HL-60 (cell line): ENCODE results near the gene RAB3C.

ENCODE experiments used
- DNase-seq, 2 experiments: peaks; one replicate each; pipeline ENCODE4 v3.0.0-alpha.2; 2010 to 2020; ENCODE audit warnings: low read depth in 1 of 2, low spot score in 1 of 2
- H3K27ac ChIP-seq: fragments of 250-450 bp; sonication (Bioruptor Pico); replicated peaks from 2 replicates; pipeline ENCODE4 v1.5.1; 2020; ENCODE audit warnings: mild to moderate bottlenecking, moderate library complexity
- H3K27me3 ChIP-seq: fragments of 250-450 bp; sonication (Bioruptor Pico); 2 replicates; pipeline ENCODE4 v1.5.1; 2021; ENCODE audit warnings: mild to moderate bottlenecking, moderate library complexity; ENCODE audit not compliant: insufficient read depth, poor library complexity, severe bottlenecking
- H3K4me3 ChIP-seq: replicated peaks from 2 replicates; pipeline ENCODE4 v1.5.1; 2011; ENCODE audit warnings: mild to moderate bottlenecking, control low read depth, low read length; ENCODE audit not compliant: insufficient read depth
- CTCF ChIP-seq: IDR thresholded peaks from one replicate; pipeline ENCODE4 v1.5.1; 2011; ENCODE audit warnings: low read length, control low read depth, inconsistent platforms; ENCODE audit not compliant: insufficient read depth
- GABPA ChIP-seq: IDR thresholded peaks from 2 replicates; pipeline ENCODE4 v1.6.1; 2012; ENCODE audit warnings: low read depth
- POLR2AphosphoS5 ChIP-seq: IDR thresholded peaks from 2 replicates; pipeline ENCODE4 v1.6.1; 2012; ENCODE audit warnings: low read depth
- REST ChIP-seq: IDR thresholded peaks from 2 replicates; pipeline ENCODE4 v1.6.1; 2012; ENCODE audit warnings: low read depth; ENCODE audit not compliant: insufficient replicate concordance
- SPI1 ChIP-seq: IDR thresholded peaks from 2 replicates; pipeline ENCODE4 v1.6.1; 2012; ENCODE audit warnings: low read depth, mild to moderate bottlenecking, borderline replicate concordance

Gene RAB3C

GRCh38 chr5:58902305-58902704 lies 319.4 kb downstream of the RAB3C start:
- Histone ChIP-seq H3K27ac (no peak overlapping the region), H3K27me3 (no peaks in the 10 kb centered on the region), H3K4me3 (no peak overlapping the region)
- TF ChIP-seq SPI1 (no peak), POLR2AphosphoS5 (no peak), GABPA (no peak), CTCF (no peak), REST (no peak)
- no peak for DNase-seq

GRCh38 chr5:58902765-58903164 lies 319.9 kb downstream of the RAB3C start:
- H3K27ac ChIP-seq = no peak overlapping the region
- no peaks in the 10 kb centered on the region for H3K27me3 ChIP-seq
- no peak for TF ChIP-seq REST
- no peak for TF ChIP-seq CTCF
- no peak for TF ChIP-seq GABPA
- no peak for TF ChIP-seq SPI1
- no peak for TF ChIP-seq POLR2AphosphoS5
- DNase-seq = no peak
- no peak overlapping the region for H3K4me3 ChIP-seq

GRCh38 chr5:58904737-58905136 lies 321.9 kb downstream of the RAB3C start:
- H3K27me3 ChIP-seq = no peaks in the 10 kb centered on the region
- no peak overlapping the region for H3K27ac ChIP-seq
- TF ChIP-seq CTCF = no peak
- TF ChIP-seq POLR2AphosphoS5 = no peak
- TF ChIP-seq SPI1 = no peak
- no peak for TF ChIP-seq GABPA
- TF ChIP-seq REST = no peak
- no peak overlapping the region for H3K4me3 ChIP-seq
- DNase-seq = no peak
